ENCODE results near the gene ZC2HC1B.

ZC2HC1B gene

GRCh38 chr6:143936347-143936746 is 72.1 kb downstream of the ZC2HC1B start:
- no peak for DNase-seq

GRCh38 chr6:143936778-143937667 is 72.7 kb downstream of the ZC2HC1B start:
- peak in 1 of 2 donors; percentile 39 for DNase-seq

- DNase-seq = no peak
Observed at GRCh38 chr6:143937668-143937970, 73.3 kb downstream of the ZC2HC1B start.

GRCh38 chr6:143939364-143939763 is 75.1 kb downstream of the ZC2HC1B start:
- peak in 1 of 2 donors; percentile 15 for DNase-seq

GRCh38 chr6:143940011-143940597 is 75.8 kb downstream of the ZC2HC1B start:
- DNase-seq = peak; percentile 32 to 33

GRCh38 chr6:143941852-143942627 is 77.8 kb downstream of the ZC2HC1B start:
- peak; percentile 13 to 49 for DNase-seq

GRCh38 chr6:143948208-143948607 is 83.9 kb downstream of the ZC2HC1B start:
- DNase-seq = no peak

GRCh38 chr6:143949535-143949934 is 85.3 kb downstream of the ZC2HC1B start:
- DNase-seq = no peak

GRCh38 chr6:143949962-143950361 is 85.7 kb downstream of the ZC2HC1B start:
- DNase-seq = no peak

- no peak for DNase-seq
Observed at GRCh38 chr6:143950875-143951274, 86.6 kb downstream of the ZC2HC1B start.

GRCh38 chr6:143952060-143952778 is 87.9 kb downstream of the ZC2HC1B start:
- no peak for DNase-seq

GRCh38 chr6:143952947-143953701 is 88.8 kb downstream of the ZC2HC1B start:
- DNase-seq = no peak

GRCh38 chr6:143953922-143954321 is 89.6 kb downstream of the ZC2HC1B start:
- DNase-seq = no peak

- no peak for DNase-seq
Observed at GRCh38 chr6:143955971-143956370, 91.7 kb downstream of the ZC2HC1B start.

GRCh38 chr6:143957679-143958274 is 93.5 kb downstream of the ZC2HC1B start:
- DNase-seq = no peak

- DNase-seq = no peak
Observed at GRCh38 chr6:143958839-143959399, 94.6 kb downstream of the ZC2HC1B start.

GRCh38 chr6:143959927-143960326 is 95.7 kb downstream of the ZC2HC1B start:
- DNase-seq = no peak

GRCh38 chr6:143961066-143961465 is 96.8 kb downstream of the ZC2HC1B start:
- DNase-seq = no peak

- no peak for DNase-seq
Observed at GRCh38 chr6:143961886-143962878, 97.9 kb downstream of the ZC2HC1B start.
